Left lung (tissue), 10 donors: Measurements from ENCODE around the gene STING1. TPM values are rescaled to one million over a fixed set of nuclear protein-coding genes. Genes with fewer than 3 reads are reported as not detected.

Source experiments
- ATAC-seq: fragments of 200-7000 bp; cut with Tn5 transposase; one replicate; pipeline ENCODE4 v1.9.1; 2020; ENCODE audit warnings: moderate library complexity
- DNase-seq, 4 donors: peaks; one replicate each; pipeline ENCODE4 v3.0.0-alpha.2; 2013 to 2020
- H3K27ac ChIP-seq, 2 donors: fragments of 200-600 bp; sonication (generic) in 1 of 2; one replicate each; pipeline versions ENCODE4 v1.5.0 to v1.8.0; 2020 to 2021
- H3K27me3 ChIP-seq, 2 donors: fragments of 200-600 bp; sonication (generic) in 1 of 2; one replicate each; pipeline versions ENCODE4 v1.5.0 to v1.8.0; 2020 to 2021
- H3K36me3 ChIP-seq, 2 donors: fragments of 200-600 bp; sonication (generic) in 1 of 2; one replicate each; pipeline versions ENCODE4 v1.5.0 to v1.8.0; 2020 to 2021
- H3K4me1 ChIP-seq, 2 donors: fragments of 200-600 bp; one replicate each; pipeline ENCODE4 v1.8.0; 2021
- H3K4me3 ChIP-seq, 2 donors: fragments of 200-600 bp; sonication (generic) in 1 of 2; one replicate each; pipeline versions ENCODE4 v1.5.0 to v1.8.0; 2020 to 2021; ENCODE audit warnings: mild to moderate bottlenecking in 1 of 2
- H3K9me3 ChIP-seq, 2 donors: fragments of 200-600 bp; sonication (generic) in 1 of 2; one replicate each; pipeline versions ENCODE4 v1.5.0 to v1.8.0; 2020 to 2021
- intact Hi-C, 2 donors: fragments of 100-400 bp; cut with DNase I; formaldehyde crosslinking; loops; one replicate each; pipeline versions ENCODE4 v1.11.2 to v1.14.2; 2022
- polyA plus RNA-seq, 6 donors: library from polyadenylated mRNA; unstranded; fragments of 120-200 nt; gene quantifications; one replicate each; pipeline ENCODE4 v1.2.1, GENCODE V29; 2013; ENCODE audit not compliant: insufficient read length in 6 of 6
- total RNA-seq, 2 donors: library from RNA; stranded (reverse); fragmentation: NEBNext Ultra II Directional; extraction: Animal tissue kit (Norgen Biotek cat#: 25700); gene quantifications; one replicate each; pipeline ENCODE4 v1.2.1, GENCODE V29; 2021
- TF ChIP-seq, protein P1 (sequence below), 2 donors: fragments of 200-600 bp; sonication (generic) in 1 of 2; IDR thresholded peaks; one replicate each; pipeline versions ENCODE4 v1.5.0 to v1.8.0; 2021; ENCODE audit warnings: antibody characterized with exemption in 2 of 2
- donor health status: DM: no; HTN: yes; CAD: no.
- donor health status: DM: no; HTN: no; CAD: no.

STING1 gene
- total and polyA plus RNA-seq, 8 donors: 64.3 to 105 (median 70.4) TPM

GRCh38 chr5:139461176-139461575, 21.4 kb downstream of the STING1 start:
- TF ChIP-seq, protein P1, sequence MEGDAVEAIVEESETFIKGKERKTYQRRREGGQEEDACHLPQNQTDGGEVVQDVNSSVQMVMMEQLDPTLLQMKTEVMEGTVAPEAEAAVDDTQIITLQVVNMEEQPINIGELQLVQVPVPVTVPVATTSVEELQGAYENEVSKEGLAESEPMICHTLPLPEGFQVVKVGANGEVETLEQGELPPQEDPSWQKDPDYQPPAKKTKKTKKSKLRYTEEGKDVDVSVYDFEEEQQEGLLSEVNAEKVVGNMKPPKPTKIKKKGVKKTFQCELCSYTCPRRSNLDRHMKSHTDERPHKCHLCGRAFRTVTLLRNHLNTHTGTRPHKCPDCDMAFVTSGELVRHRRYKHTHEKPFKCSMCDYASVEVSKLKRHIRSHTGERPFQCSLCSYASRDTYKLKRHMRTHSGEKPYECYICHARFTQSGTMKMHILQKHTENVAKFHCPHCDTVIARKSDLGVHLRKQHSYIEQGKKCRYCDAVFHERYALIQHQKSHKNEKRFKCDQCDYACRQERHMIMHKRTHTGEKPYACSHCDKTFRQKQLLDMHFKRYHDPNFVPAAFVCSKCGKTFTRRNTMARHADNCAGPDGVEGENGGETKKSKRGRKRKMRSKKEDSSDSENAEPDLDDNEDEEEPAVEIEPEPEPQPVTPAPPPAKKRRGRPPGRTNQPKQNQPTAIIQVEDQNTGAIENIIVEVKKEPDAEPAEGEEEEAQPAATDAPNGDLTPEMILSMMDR (IDR thresholded peaks at IDR 0.05): no peak
- ATAC-seq (no peak), DNase-seq (peak in 1 of 4 donors; percentile 3)
- H3K27ac ChIP-seq: peak overlapping the region; percentile 42 to 79
- H3K4me3 ChIP-seq: peak overlapping the region in 1 of 2 donors; percentile 42
- H3K27me3 ChIP-seq: no peaks in the 10 kb centered on the region
- intact Hi-C loops: no loop called here
- H3K9me3 ChIP-seq: no peaks in the 10 kb centered on the region
- peaks cover 0 to 29% of the 10 kb centered on the region in 2 donors for H3K4me1 ChIP-seq
- H3K36me3 ChIP-seq: no peaks in the 10 kb centered on the region

DNA sequence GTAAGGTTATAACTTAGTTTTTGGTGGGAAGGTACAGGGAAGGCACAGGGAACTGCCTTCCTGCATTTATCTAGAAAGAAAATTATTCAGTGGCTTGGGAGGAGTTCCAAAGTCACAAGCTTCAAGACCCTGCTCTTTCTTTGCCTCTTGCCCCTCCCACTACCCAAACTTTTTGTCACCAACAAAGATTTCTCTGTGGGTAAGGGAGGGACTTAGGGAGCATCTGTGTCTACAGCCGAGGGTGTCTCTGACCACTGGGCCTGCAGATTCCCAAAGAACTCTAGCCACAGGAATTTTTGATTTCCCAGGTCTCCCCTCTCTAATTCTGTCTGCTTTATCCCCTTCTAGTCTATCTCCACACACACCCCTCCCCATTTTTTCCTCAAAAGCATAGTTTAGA, 22.1 kb downstream of the STING1 start:
- DNase-seq: no peak
- TF ChIP-seq, protein P1 (IDR thresholded peaks at IDR 0.05): no peak
- H3K27me3 ChIP-seq: no peaks in the 10 kb centered on the region
- no peaks in the 10 kb centered on the region for H3K9me3 ChIP-seq
- peaks cover 0 to 29% of the 10 kb centered on the region in 2 donors for H3K4me1 ChIP-seq
- peak overlapping the region; percentile 53 to 79 for H3K27ac ChIP-seq
- ATAC-seq: no peak
- intact Hi-C loops: no loop called here
- no peaks in the 10 kb centered on the region for H3K36me3 ChIP-seq
- H3K4me3 ChIP-seq: peak overlapping the region in 1 of 2 donors; percentile 42

DNA sequence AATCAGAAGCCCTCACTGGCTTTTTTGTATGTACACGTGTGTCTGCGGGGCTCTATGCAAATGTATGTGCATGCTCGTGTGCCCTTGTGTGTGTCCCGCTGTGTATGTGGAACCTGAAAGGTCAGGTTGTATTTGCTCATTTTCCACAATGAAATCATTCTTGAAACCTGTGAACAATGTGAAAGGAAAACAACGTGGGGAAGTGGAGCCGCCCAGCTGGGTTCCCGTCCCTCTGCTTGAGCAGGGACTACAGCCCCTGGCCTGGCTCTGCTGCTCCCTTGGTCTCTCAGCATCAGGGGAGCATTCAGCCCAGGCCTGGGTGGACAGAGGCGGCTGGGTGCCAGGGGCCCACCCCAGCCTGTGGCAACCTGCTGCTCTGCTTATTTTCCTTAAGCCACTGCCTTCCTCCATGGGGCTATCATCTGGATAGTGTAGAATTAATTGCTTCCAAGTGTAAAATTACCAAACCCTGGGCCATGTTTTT, 23.1 kb downstream of the STING1 start:
- intact Hi-C loops: no loop called here
- ATAC-seq: peak; percentile 54
- Histone ChIP-seq H3K4me1 (peaks cover 0 to 29% of the 10 kb centered on the region in 2 donors), H3K9me3 (no peaks in the 10 kb centered on the region), H3K27me3 (no peaks in the 10 kb centered on the region), H3K36me3 (no peaks in the 10 kb centered on the region), H3K4me3 (peak overlapping the region in 1 of 2 donors; percentile 19), H3K27ac (peak overlapping the region; percentile 53 to 79)
- TF ChIP-seq, protein P1 (IDR thresholded peaks at IDR 0.05): no peak
- peak in 2 of 4 donors; percentile 51 to 63 for DNase-seq

- no peaks in the 10 kb centered on the region for H3K27me3 ChIP-seq
- no peaks in the 10 kb centered on the region for H3K36me3 ChIP-seq
- DNase-seq (peak in 2 of 4 donors; percentile 39 to 42), ATAC-seq (peak; percentile 63)
- no peaks in the 10 kb centered on the region for H3K9me3 ChIP-seq
- intact Hi-C loops: no loop called here
- H3K27ac ChIP-seq: peak overlapping the region; percentile 53 to 79
- H3K4me1 ChIP-seq: peaks cover 0 to 29% of the 10 kb centered on the region in 2 donors
- TF ChIP-seq, protein P1 (IDR thresholded peaks at IDR 0.05): no peak
- H3K4me3 ChIP-seq: peak overlapping the region in 1 of 2 donors; percentile 19
Measured at GRCh38 chr5:139458580-139459407, 23.8 kb downstream of the STING1 start.

DNA sequence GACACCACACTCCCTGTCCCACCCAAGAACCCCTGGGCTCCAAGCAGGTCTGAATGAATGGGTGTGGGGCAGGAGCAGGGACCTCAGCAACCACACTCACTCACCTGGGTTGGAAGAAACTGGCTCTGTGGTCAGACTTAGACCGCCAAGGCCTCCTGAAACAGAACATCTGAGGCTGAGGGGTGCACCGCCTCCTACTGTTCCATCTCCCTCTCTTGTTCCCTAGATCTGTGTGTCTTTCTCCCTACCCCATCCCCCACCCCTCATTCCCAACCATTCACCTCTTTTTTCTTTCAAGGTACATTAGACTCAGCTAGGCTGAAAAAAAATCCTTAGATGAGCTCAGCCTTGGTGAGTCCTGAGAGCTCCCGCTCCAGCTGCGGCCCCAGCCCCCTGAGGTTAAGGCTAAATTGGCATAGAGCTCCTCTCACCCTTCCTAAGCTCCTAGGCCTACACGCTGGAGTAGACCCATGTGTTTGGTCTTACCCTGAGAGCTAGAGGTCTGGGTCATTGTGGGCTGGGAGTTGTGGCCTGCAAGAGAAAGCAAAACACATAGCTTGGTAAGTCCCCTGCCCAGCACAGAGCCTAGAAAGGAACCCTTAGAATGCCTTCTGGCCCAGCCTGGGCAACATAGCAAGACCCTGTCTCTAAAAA, 24.8 kb downstream of the STING1 start:
- no peak for DNase-seq
- Histone ChIP-seq H3K27ac (peak overlapping the region in 1 of 2 donors; percentile 79), H3K4me3 (no peak overlapping the region), H3K27me3 (no peaks in the 10 kb centered on the region), H3K9me3 (no peaks in the 10 kb centered on the region), H3K4me1 (peaks cover 0 to 29% of the 10 kb centered on the region in 2 donors), H3K36me3 (no peaks in the 10 kb centered on the region)
- TF ChIP-seq, protein P1 (IDR thresholded peaks at IDR 0.05): no peak
- no peak for ATAC-seq
- intact Hi-C loops: no loop called here
